Measurements from ENCODE around the gene CELSR1. TPM values are rescaled to one million over a fixed set of nuclear protein-coding genes. Genes with fewer than 3 reads are reported as not detected.

The CELSR1 gene
- total RNA-seq, 1 experiment from 2014 or later, result 37.6 TPM

GRCh38 chr22:46455446-46455845 is 82.0 kb downstream of the CELSR1 start:
- Histone ChIP-seq H4K20me1 (ENCODE audit: insufficient read depth) (no peaks in the 10 kb centered on the region), H3F3A (ENCODE audit: insufficient read depth, low read depth) (peaks cover 55% of the 10 kb centered on the region), H3K27ac (peak overlapping the region; percentile 96), H3K4me1 (replicated peaks; ENCODE audit: insufficient read depth) (peaks cover 77% of the 10 kb centered on the region), H3K9me2 (ENCODE audit: insufficient read depth) (no peaks in the 10 kb centered on the region), H3K36me3 (ENCODE audit: low read depth) (no peaks in the 10 kb centered on the region), H3K4me2 (peak overlapping the region; percentile 70), H3K9me3 (ENCODE audit: insufficient read depth, low read depth) (no peaks in the 10 kb centered on the region), H3K27me3 (ENCODE audit: insufficient read depth, low read depth) (no peaks in the 10 kb centered on the region), H2AFZ (no peak overlapping the region), H3K4me3 (no peak overlapping the region), H3K79me2 (ENCODE audit: low read depth) (peaks cover 47% of the 10 kb centered on the region)
- CTCF ChIA-PET, result no interaction called here
- BruUV-seq (replicated peaks), result TSS peak; percentile 83
- DNase-seq, result no peak
- intact Hi-C loops (cut with micrococcal nuclease; ENCODE audit: unreplicated experiment), result loop anchor here (5.0 kb wide), 1 partner anchor 297 kb away; no protein-coding TSS in a partner anchor
- TF ChIP-seq EZH2 (IDR thresholded peaks at IDR 0.05; ENCODE audit: low read depth), result no peak
- TF ChIP-seq CTCF (conservative IDR thresholded peaks at IDR 0.05), result no peak
- POLR2A ChIA-PET (ENCODE audit: unreplicated experiment), result no interaction called here

- CTCF ChIA-PET, result no interaction called here
- peak; percentile 87 to 95 for DNase-seq
- Histone ChIP-seq H3K4me2 (peak overlapping the region; percentile 70), H3K79me2 (ENCODE audit: low read depth) (peaks cover 54% of the 10 kb centered on the region), H3K27ac (peak overlapping the region; percentile 96), H3K4me3 (no peak overlapping the region), H2AFZ (no peak overlapping the region), H4K20me1 (ENCODE audit: insufficient read depth) (no peaks in the 10 kb centered on the region), H3K36me3 (ENCODE audit: low read depth) (no peaks in the 10 kb centered on the region), H3K9me2 (ENCODE audit: insufficient read depth) (no peaks in the 10 kb centered on the region), H3K4me1 (replicated peaks; ENCODE audit: insufficient read depth) (peaks cover 85% of the 10 kb centered on the region), H3K27me3 (ENCODE audit: insufficient read depth, low read depth) (no peaks in the 10 kb centered on the region), H3K9me3 (ENCODE audit: insufficient read depth, low read depth) (no peaks in the 10 kb centered on the region), H3F3A (ENCODE audit: insufficient read depth, low read depth) (peaks cover 58% of the 10 kb centered on the region)
- POLR2A ChIA-PET (ENCODE audit: unreplicated experiment), result no interaction called here
- intact Hi-C loops (cut with micrococcal nuclease; ENCODE audit: unreplicated experiment), result loop anchor here (5.0 kb wide), 1 partner anchor 298 kb away; no protein-coding TSS in a partner anchor
- TF ChIP-seq EZH2 (IDR thresholded peaks at IDR 0.05; ENCODE audit: low read depth), result no peak
- no peak for TF ChIP-seq CTCF (conservative IDR thresholded peaks at IDR 0.05)
- BruUV-seq (replicated peaks), result TSS peak; percentile 59
Observed at GRCh38 chr22:46454504-46455269, 82.7 kb downstream of the CELSR1 start.

GRCh38 chr22:46453829-46454503 is 83.5 kb downstream of the CELSR1 start:
- no peaks in the 10 kb centered on the region for H3K9me3 ChIP-seq (ENCODE audit: insufficient read depth, low read depth)
- no TSS peak for BruUV-seq (replicated peaks)
- ChIA-PET POLR2A (ENCODE audit: unreplicated experiment) (no interaction called here), CTCF (no interaction called here)
- no peaks in the 10 kb centered on the region for H3K36me3 ChIP-seq (ENCODE audit: low read depth)
- peaks cover 56% of the 10 kb centered on the region for H3F3A ChIP-seq (ENCODE audit: insufficient read depth, low read depth)
- H3K4me1 ChIP-seq (replicated peaks; ENCODE audit: insufficient read depth), result peaks cover 86% of the 10 kb centered on the region
- H3K27me3 ChIP-seq (ENCODE audit: insufficient read depth, low read depth), result no peaks in the 10 kb centered on the region
- no peak overlapping the region for H3K4me3 ChIP-seq
- peak overlapping the region; percentile 70 for H3K4me2 ChIP-seq
- H2AFZ ChIP-seq, result no peak overlapping the region
- intact Hi-C loops (cut with micrococcal nuclease; ENCODE audit: unreplicated experiment), result loop anchor here (2.0 kb wide), 1 partner anchor 75 kb away; no protein-coding TSS in a partner anchor
- peaks cover 61% of the 10 kb centered on the region for H3K79me2 ChIP-seq (ENCODE audit: low read depth)
- H4K20me1 ChIP-seq (ENCODE audit: insufficient read depth), result no peaks in the 10 kb centered on the region
- TF ChIP-seq EZH2 (IDR thresholded peaks at IDR 0.05; ENCODE audit: low read depth), result no peak
- no peak for TF ChIP-seq CTCF (conservative IDR thresholded peaks at IDR 0.05)
- H3K9me2 ChIP-seq (ENCODE audit: insufficient read depth), result no peaks in the 10 kb centered on the region
- peak overlapping the region; percentile 96 for H3K27ac ChIP-seq
- DNase-seq, result no peak
